ENCODE data around the gene TM4SF20.
"Not testable (repeated sequence)": the region's sequence is repeated elsewhere in the genome, so short reads cannot be mapped to it uniquely, and the experiment has no call there.

The TM4SF20 gene

GRCh38 chr2:227389231-227389630 lies 10.1 kb upstream of the TM4SF20 start:
- Histone ChIP-seq H3K27me3 (ENCODE audit: insufficient read depth, low read length) (no peaks in the 10 kb centered on the region), H3K36me3 (ENCODE audit: insufficient read depth, low read length) (no peaks in the 10 kb centered on the region), H3K4me3 (ENCODE audit: low read length) (no peak overlapping the region), H3K4me1 (ENCODE audit: insufficient read depth, low read length) (peaks cover 7% of the 10 kb centered on the region), H2AFZ (ENCODE audit: low read depth, low read length) (no peak overlapping the region), H3K9me3 (ENCODE audit: low read length) (no peaks in the 10 kb centered on the region)

- no peak overlapping the region for H3K4me3 ChIP-seq (ENCODE audit: low read length)
- no peaks in the 10 kb centered on the region for H3K36me3 ChIP-seq (ENCODE audit: insufficient read depth, low read length)
- no peaks in the 10 kb centered on the region for H3K27me3 ChIP-seq (ENCODE audit: insufficient read depth, low read length)
- H3K9me3 ChIP-seq (ENCODE audit: low read length), result no peaks in the 10 kb centered on the region
- H3K4me1 ChIP-seq (ENCODE audit: insufficient read depth, low read length), result peaks cover 4% of the 10 kb centered on the region
- no peak overlapping the region for H2AFZ ChIP-seq (ENCODE audit: low read depth, low read length)
Measured at GRCh38 chr2:227388537-227389011, 9.5 kb upstream of the TM4SF20 start.

DNA sequence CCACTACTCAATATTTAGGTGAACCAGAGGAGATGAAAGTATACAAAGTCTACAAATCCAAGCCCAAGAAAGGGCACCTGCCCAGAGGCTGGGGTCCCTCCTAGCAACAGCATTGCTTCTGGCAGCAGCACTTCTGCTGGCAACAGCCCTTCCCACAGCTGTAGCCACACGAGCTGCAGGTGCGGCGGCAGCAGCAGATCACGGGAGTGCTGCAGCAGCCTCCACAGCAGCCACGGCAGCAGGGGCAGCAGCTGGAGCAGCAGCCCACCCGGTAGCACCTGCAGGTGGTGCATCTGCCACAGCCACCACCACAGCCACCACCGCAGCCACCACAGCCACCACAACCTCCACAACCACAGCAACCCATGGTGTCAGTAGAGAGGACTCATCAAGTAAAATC lies 8.5 kb upstream of the TM4SF20 start, which contains the start of gene SCYGR1:
Gene SCYGR1, minus strand, starts transcription at position 367 of the 400 bp plus-strand sequence. Its CDS starts 0 bp downstream, at position 367.
- H3K27me3 ChIP-seq (ENCODE audit: insufficient read depth, low read length); H3K4me1 ChIP-seq (ENCODE audit: insufficient read depth, low read length); H2AFZ ChIP-seq (ENCODE audit: low read depth, low read length); H3K36me3 ChIP-seq (ENCODE audit: insufficient read depth, low read length); H3K9me3 ChIP-seq (ENCODE audit: low read length); H3K4me3 ChIP-seq (ENCODE audit: low read length): not testable (repeated sequence)

DNA sequence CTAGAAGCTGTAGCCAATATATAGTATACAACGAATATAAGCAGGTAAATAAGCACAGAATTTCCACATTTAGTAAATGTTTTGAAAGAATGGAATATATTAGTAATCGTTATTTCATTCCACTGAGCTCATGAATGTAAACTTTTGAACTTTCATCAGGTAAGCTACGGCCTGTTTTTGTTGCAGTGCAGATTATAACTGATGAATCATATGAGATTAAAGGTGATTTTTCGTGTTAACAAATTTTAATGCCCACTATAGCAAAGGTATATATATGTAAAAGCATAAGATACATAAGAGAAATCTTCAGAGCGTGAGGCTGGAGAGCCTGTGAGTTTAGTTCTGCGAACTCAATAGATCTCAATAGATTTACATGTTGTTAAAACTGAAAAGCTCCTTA lies 7.5 kb upstream of the TM4SF20 start:
- Histone ChIP-seq H2AFZ (ENCODE audit: low read depth, low read length) (no peak overlapping the region), H3K36me3 (ENCODE audit: insufficient read depth, low read length) (no peaks in the 10 kb centered on the region), H3K4me1 (ENCODE audit: insufficient read depth, low read length) (no peaks in the 10 kb centered on the region), H3K27me3 (ENCODE audit: insufficient read depth, low read length) (no peaks in the 10 kb centered on the region), H3K4me3 (ENCODE audit: low read length) (no peak overlapping the region), H3K9me3 (ENCODE audit: low read length) (no peaks in the 10 kb centered on the region)

DNA sequence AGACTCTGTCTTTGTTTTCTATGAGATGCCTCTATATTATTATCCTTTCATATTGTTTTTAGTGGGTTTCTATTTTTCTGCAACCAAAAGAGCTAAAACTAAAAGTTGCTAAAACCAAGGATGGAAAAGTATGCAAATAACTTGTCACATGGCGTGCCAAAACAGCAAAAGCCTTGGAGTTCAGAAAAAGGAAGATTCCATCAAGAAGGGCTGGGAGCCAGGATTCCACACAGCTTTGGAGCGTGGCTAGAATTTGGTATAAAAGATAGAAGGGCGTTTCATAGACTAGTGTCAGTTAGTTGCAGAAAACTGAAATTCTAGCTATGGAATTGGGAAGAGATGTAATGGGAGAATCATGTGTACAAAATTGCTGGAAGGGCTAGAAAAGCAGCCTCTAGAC lies 4.6 kb upstream of the TM4SF20 start:
- Histone ChIP-seq H3K27me3 (ENCODE audit: insufficient read depth, low read length) (no peaks in the 10 kb centered on the region), H3K4me3 (ENCODE audit: low read length) (no peak overlapping the region), H3K4me1 (ENCODE audit: insufficient read depth, low read length) (no peaks in the 10 kb centered on the region), H3K9me3 (ENCODE audit: low read length) (no peaks in the 10 kb centered on the region), H2AFZ (ENCODE audit: low read depth, low read length) (no peak overlapping the region), H3K36me3 (ENCODE audit: insufficient read depth, low read length) (no peaks in the 10 kb centered on the region)

DNA sequence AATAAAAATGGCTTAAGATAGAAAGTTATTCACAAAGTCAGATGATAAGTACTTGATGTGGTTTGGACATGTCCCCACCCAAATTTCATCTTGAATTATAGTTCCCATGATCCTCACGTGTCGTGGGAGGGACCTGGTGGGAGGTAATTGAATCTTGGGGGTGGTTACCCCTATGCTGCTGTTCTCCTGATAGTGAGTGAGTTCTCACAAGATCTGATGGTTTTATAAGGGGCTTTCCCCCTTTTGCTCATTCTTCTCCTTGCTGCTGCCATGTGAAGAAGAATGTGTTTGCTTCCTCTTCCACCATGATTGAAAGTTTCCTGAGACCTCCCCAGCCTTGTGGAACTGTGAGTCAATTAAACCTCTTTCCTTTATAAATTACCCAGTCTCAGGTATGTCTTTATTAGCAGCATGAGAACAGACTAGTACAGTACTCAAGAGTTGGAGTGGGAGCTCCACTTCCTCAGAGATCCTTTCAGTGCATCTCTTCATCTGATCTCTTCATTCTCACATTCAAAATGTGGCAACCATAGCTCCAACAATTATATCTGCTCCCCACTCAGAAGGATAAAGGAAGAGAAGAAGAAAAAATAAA lies 3.2 kb upstream of the TM4SF20 start:
- not testable (repeated sequence) for H3K27me3 ChIP-seq (ENCODE audit: insufficient read depth, low read length); H3K36me3 ChIP-seq (ENCODE audit: insufficient read depth, low read length); H2AFZ ChIP-seq (ENCODE audit: low read depth, low read length); H3K4me3 ChIP-seq (ENCODE audit: low read length); H3K9me3 ChIP-seq (ENCODE audit: low read length); H3K4me1 ChIP-seq (ENCODE audit: insufficient read depth, low read length)

DNA sequence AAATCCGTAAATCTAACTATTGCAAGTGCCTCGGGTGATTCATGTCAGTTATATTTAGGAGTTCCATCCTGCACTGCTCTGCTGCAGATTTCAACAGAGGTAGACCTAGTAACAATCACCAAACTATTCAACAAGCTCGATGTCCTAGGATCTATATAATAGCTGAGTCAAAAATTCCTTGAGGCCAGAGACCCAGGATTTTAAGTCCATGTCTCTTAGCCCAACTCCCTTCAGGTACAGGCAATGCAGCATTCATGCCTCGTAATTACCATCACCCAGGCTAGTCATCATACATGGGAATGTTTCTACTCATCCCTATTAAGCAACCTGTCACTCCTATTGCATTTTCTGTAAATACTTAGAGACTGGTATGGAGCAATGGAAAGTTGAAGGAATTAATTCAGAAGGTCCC lies 729 bp downstream of the TM4SF20 start:
- Histone ChIP-seq H3K9me3 (ENCODE audit: low read length) (no peaks in the 10 kb centered on the region), H3K4me1 (ENCODE audit: insufficient read depth, low read length) (peaks cover 2% of the 10 kb centered on the region), H2AFZ (ENCODE audit: low read depth, low read length) (no peak overlapping the region), H3K4me3 (ENCODE audit: low read length) (no peak overlapping the region), H3K36me3 (ENCODE audit: insufficient read depth, low read length) (no peaks in the 10 kb centered on the region), H3K27me3 (ENCODE audit: insufficient read depth, low read length) (no peaks in the 10 kb centered on the region)

GRCh38 chr2:227377467-227378351 lies 1.4 kb downstream of the TM4SF20 start:
- Histone ChIP-seq H3K4me3 (ENCODE audit: low read length) (no peak overlapping the region), H3K27me3 (ENCODE audit: insufficient read depth, low read length) (no peaks in the 10 kb centered on the region), H3K36me3 (ENCODE audit: insufficient read depth, low read length) (no peaks in the 10 kb centered on the region), H2AFZ (ENCODE audit: low read depth, low read length) (no peak overlapping the region), H3K9me3 (ENCODE audit: low read length) (no peaks in the 10 kb centered on the region), H3K4me1 (ENCODE audit: insufficient read depth, low read length) (peaks cover 2% of the 10 kb centered on the region)

GRCh38 chr2:227376656-227377396 lies 2.3 kb downstream of the TM4SF20 start:
- Histone ChIP-seq H3K4me1 (ENCODE audit: insufficient read depth, low read length) (peaks cover 2% of the 10 kb centered on the region), H2AFZ (ENCODE audit: low read depth, low read length) (no peak overlapping the region), H3K4me3 (ENCODE audit: low read length) (no peak overlapping the region), H3K36me3 (ENCODE audit: insufficient read depth, low read length) (no peaks in the 10 kb centered on the region), H3K9me3 (ENCODE audit: low read length) (no peaks in the 10 kb centered on the region), H3K27me3 (ENCODE audit: insufficient read depth, low read length) (no peaks in the 10 kb centered on the region)

DNA sequence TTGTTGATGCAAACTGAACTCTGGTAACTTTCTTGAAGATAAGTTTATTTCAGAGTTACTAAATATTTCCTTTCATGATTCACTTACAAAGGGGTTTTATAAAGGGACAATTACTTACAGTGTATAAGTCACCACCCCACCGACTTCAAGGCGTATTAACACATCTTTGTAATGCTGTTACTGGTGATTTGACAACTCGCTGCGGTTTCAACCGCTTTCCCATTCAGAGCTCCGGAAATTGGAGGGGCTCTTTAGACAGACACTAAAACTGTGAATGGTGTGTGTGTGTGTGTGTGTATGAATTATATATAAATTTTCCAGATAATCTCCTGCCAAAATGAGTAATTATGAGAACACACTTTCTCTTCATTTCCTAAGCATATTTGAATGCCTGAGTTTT lies 4.9 kb downstream of the TM4SF20 start:
- no peaks in the 10 kb centered on the region for H3K9me3 ChIP-seq (ENCODE audit: low read length)
- H3K36me3 ChIP-seq (ENCODE audit: insufficient read depth, low read length), result no peaks in the 10 kb centered on the region
- H3K4me3 ChIP-seq (ENCODE audit: low read length), result no peak overlapping the region
- peaks cover 2% of the 10 kb centered on the region for H3K4me1 ChIP-seq (ENCODE audit: insufficient read depth, low read length)
- no peaks in the 10 kb centered on the region for H3K27me3 ChIP-seq (ENCODE audit: insufficient read depth, low read length)
- no peak overlapping the region for H2AFZ ChIP-seq (ENCODE audit: low read depth, low read length)

DNA sequence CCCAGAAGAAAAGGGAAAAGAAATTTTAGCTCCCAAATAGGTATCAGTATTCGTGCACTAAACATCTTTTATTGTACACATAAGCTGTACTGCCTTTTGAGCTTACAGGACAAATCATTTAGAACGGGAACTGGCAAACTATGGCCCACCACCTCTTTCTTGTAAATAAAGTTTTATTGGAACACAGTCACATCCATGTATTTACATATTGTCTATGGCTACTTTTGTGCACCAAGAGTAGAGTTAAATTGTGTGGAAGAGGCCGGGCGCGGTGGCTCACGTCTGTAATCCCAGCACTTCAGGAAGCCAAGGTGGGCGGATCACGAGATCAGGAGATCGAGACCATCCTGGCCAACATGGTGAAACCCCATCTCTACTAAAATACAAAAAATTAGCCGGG lies 5.7 kb downstream of the TM4SF20 start:
- Histone ChIP-seq H3K9me3 (ENCODE audit: low read length) (no peaks in the 10 kb centered on the region), H3K36me3 (ENCODE audit: insufficient read depth, low read length) (no peaks in the 10 kb centered on the region), H2AFZ (ENCODE audit: low read depth, low read length) (no peak overlapping the region), H3K27me3 (ENCODE audit: insufficient read depth, low read length) (no peaks in the 10 kb centered on the region), H3K4me3 (ENCODE audit: low read length) (no peak overlapping the region), H3K4me1 (ENCODE audit: insufficient read depth, low read length) (peaks cover 2% of the 10 kb centered on the region)

DNA sequence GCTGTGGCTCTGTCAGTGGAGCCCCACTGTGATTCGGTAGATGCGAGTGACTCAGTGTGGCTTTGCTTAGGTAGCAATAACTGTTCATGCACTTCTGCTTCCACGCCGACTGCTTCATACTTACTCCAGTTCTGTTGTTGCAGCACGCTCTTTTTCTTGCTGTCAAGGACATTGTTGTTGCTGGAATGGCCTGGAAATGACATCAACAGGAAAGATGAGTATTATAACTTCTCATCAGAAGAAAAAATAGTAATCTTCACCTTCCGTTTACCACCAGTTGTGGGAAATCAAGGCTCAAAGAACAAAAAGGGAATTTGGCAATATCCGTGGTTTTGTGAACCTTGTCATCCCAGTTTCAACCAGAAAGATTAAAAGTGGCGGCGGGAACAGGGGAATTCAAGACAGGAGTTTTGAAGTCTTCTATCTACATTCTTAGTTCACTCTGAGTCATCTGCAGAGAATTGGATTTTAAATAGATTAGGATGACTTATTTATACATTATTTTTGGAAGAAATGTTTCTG lies 8.3 kb downstream of the TM4SF20 start:
- peaks cover 2% of the 10 kb centered on the region for H3K4me1 ChIP-seq (ENCODE audit: insufficient read depth, low read length)
- no peaks in the 10 kb centered on the region for H3K27me3 ChIP-seq (ENCODE audit: insufficient read depth, low read length)
- no peak overlapping the region for H3K4me3 ChIP-seq (ENCODE audit: low read length)

DNA sequence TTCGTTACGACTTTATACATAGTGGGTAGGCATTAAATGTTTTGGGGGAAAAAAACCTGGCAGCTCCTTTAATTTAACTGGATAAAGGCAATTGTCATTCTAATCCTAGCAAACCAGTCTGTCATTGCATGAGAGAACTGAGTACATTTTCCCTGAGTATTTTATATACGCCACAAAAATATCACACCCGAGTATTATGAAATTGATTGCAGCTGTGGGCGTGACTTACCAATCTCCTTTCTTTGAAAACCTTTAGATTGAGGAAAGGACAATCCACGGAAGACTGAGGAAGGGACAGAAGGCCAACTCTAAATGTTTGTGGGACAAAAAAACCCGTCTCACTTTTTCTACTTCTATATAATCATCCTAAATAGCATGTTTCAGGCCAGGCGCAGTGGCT lies 9.0 kb downstream of the TM4SF20 start:
- peaks cover 2% of the 10 kb centered on the region for H3K4me1 ChIP-seq (ENCODE audit: insufficient read depth, low read length)

More for the DNA sequence above, 8.3 kb downstream of the TM4SF20 start:
- Histone ChIP-seq H2AFZ (ENCODE audit: low read depth, low read length) (no peak overlapping the region), H3K9me3 (ENCODE audit: low read length) (no peaks in the 10 kb centered on the region), H3K36me3 (ENCODE audit: insufficient read depth, low read length) (no peaks in the 10 kb centered on the region)

More for the DNA sequence above, 9.0 kb downstream of the TM4SF20 start:
- Histone ChIP-seq H3K9me3 (ENCODE audit: low read length) (no peaks in the 10 kb centered on the region), H3K4me3 (ENCODE audit: low read length) (no peak overlapping the region), H3K27me3 (ENCODE audit: insufficient read depth, low read length) (no peaks in the 10 kb centered on the region), H2AFZ (ENCODE audit: low read depth, low read length) (no peak overlapping the region), H3K36me3 (ENCODE audit: insufficient read depth, low read length) (no peaks in the 10 kb centered on the region)
